ENCODE measurements around the gene DHTKD1. TPM values are rescaled to one million over a fixed set of nuclear protein-coding genes. Genes with fewer than 3 reads are reported as not detected.

DHTKD1 gene
- total RNA-seq, 1 experiment from 2014 or later: 20.6 TPM

- H3K9me3 ChIP-seq (ENCODE audit: control insufficient read depth in 1 of 2, insufficient read depth in 1 of 2, low read depth in 1 of 2, low read length in 2 of 2): no peaks in the 10 kb centered on the region
- no peaks in the 10 kb centered on the region for H3K36me3 ChIP-seq (ENCODE audit: control insufficient read depth in 1 of 2, insufficient read depth in 2 of 2, low read length in 2 of 2)
- DNase-seq (ENCODE audit: low read depth, low spot score) (no peak), ATAC-seq (peak; percentile 33)
- peak overlapping the region; percentile 100 for H3K9ac ChIP-seq (ENCODE audit: low read length)
- ChIA-PET POLR2A (interaction anchor here (1.0 to 1.4 kb wide), 5 partner anchors 13 to 153 kb away, joined by 3 to 6 read pairs (median 3); partner anchors contain the start of genes CDC123 and NUDT5), CTCF (interaction anchor here (1.1 to 1.4 kb wide), 3 partner anchors 13 to 88 kb away, joined by 3 to 10 read pairs (median 4); no protein-coding TSS in a partner anchor), RAD21 (ENCODE audit: low non-redundant PET in 1 of 2, low total read pairs in 2 of 2, uncharacterized antibody in 2 of 2, unreplicated experiment in 2 of 2) (no interaction called here)
- no TSS peak for BruUV-seq (replicated peaks)
- intact Hi-C loops (cut with micrococcal nuclease): loop anchor here (2.0 kb wide), 1 partner anchor 26 kb away; the partner anchor contains the start of gene DHTKD1
- H3K27ac ChIP-seq (ENCODE audit: low read depth, low read length): peak overlapping the region; percentile 98
- H3K9me2 ChIP-seq (ENCODE audit: insufficient read depth): no peaks in the 10 kb centered on the region
- no peaks in the 10 kb centered on the region for H3K27me3 ChIP-seq (ENCODE audit: insufficient read depth, low read length)
- H2AFZ ChIP-seq (ENCODE audit: low read depth, low read length, poor library complexity, severe bottlenecking): no peak overlapping the region
- TF ChIP-seq ZFX (IDR thresholded peaks at IDR 0.05) (peak; percentile 46; the same call in 1 of the 2 replicates), YY1 (IDR thresholded peaks at IDR 0.05; ENCODE audit: extremely low read depth, insufficient replicate concordance, low read depth, low read length) (no peak), POLR2AphosphoS5 (IDR thresholded peaks at IDR 0.05; ENCODE audit: low read depth, low read length) (peak; percentile 65)
- peak overlapping the region; percentile 87 for H3K4me2 ChIP-seq (ENCODE audit: low read length)
- peaks cover 10 to 27% of the 10 kb centered on the region in 2 experiments; a peak in 3 of 4 replicates for H3K4me1 ChIP-seq (ENCODE audit: control insufficient read depth in 1 of 2, insufficient read depth in 2 of 2, low read length in 2 of 2)
- peaks cover 5% of the 10 kb centered on the region; the same call in 1 of the 2 replicates for H4K20me1 ChIP-seq (ENCODE audit: insufficient read depth)
- peaks cover 51% of the 10 kb centered on the region for H3K79me2 ChIP-seq (ENCODE audit: insufficient read depth, low read length)
- peak overlapping the region; percentile 97 for H3K4me3 ChIP-seq (replicated peaks in 1 of 2; ENCODE audit: low read depth in 1 of 2, low read length in 2 of 2)
Measured at GRCh38 chr10:12042409-12042796, 26.4 kb upstream of the DHTKD1 start.

- CTCF ChIA-PET: interaction anchor here (1.1 to 1.4 kb wide), 3 partner anchors 12 to 87 kb away, joined by 3 to 10 read pairs (median 4); no protein-coding TSS in a partner anchor
- ATAC-seq: peak; percentile 90
- peak; percentile 97 for DNase-seq (ENCODE audit: low read depth, low spot score)
- POLR2A ChIA-PET: interaction anchor here (0.9 to 1.4 kb wide), 6 partner anchors 10 to 152 kb away, joined by 3 to 6 read pairs (median 4); partner anchors contain the start of genes CDC123 and NUDT5
- H3K4me1 ChIP-seq (ENCODE audit: control insufficient read depth in 1 of 2, insufficient read depth in 2 of 2, low read length in 2 of 2): peaks cover 10 to 27% of the 10 kb centered on the region in 2 experiments; a peak in 3 of 4 replicates
- peaks cover 5% of the 10 kb centered on the region; the same call in 1 of the 2 replicates for H4K20me1 ChIP-seq (ENCODE audit: insufficient read depth)
- H3K4me3 ChIP-seq (replicated peaks in 1 of 2; ENCODE audit: low read depth in 1 of 2, low read length in 2 of 2): peak within 1 kb of the TSS; percentile 97
- no peaks in the 10 kb centered on the region for H3K36me3 ChIP-seq (ENCODE audit: control insufficient read depth in 1 of 2, insufficient read depth in 2 of 2, low read length in 2 of 2)
- no TSS peak for BruUV-seq (replicated peaks)
- intact Hi-C loops (cut with micrococcal nuclease): loop anchor here (2.0 kb wide), 1 partner anchor 26 kb away; the partner anchor contains the start of gene DHTKD1
- H3K4me2 ChIP-seq (ENCODE audit: low read length): peak within 1 kb of the TSS; percentile 87
- H2AFZ ChIP-seq (ENCODE audit: low read depth, low read length, poor library complexity, severe bottlenecking): peak within 1 kb of the TSS; percentile 73
- H3K27me3 ChIP-seq (ENCODE audit: insufficient read depth, low read length): no peaks in the 10 kb centered on the region
- H3K27ac ChIP-seq (ENCODE audit: low read depth, low read length): peak within 1 kb of the TSS; percentile 98
- no peak for TF ChIP-seq JUND (IDR thresholded peaks at IDR 0.05)
- peak; percentile 46 for TF ChIP-seq POLR2A (IDR thresholded peaks at IDR 0.05; ENCODE audit: borderline replicate concordance, extremely low read depth, insufficient read depth, insufficient read length)
- TF ChIP-seq YY1 (IDR thresholded peaks at IDR 0.05; ENCODE audit: extremely low read depth, insufficient replicate concordance, low read depth, low read length): peak; percentile 75
- no peak for TF ChIP-seq ZFX (IDR thresholded peaks at IDR 0.05)
- TF ChIP-seq SRF (IDR thresholded peaks at IDR 0.05; ENCODE audit: low read depth): peak; percentile 91
- peak; percentile 94 for TF ChIP-seq SP1 (IDR thresholded peaks at IDR 0.05; ENCODE audit: low read depth)
- TF ChIP-seq POLR2AphosphoS5 (IDR thresholded peaks at IDR 0.05; ENCODE audit: low read depth, low read length): peak; percentile 51; the same call in 1 of the 2 replicates
- TF ChIP-seq ATF3 (IDR thresholded peaks at IDR 0.05): no peak
- TF ChIP-seq, protein P1, sequence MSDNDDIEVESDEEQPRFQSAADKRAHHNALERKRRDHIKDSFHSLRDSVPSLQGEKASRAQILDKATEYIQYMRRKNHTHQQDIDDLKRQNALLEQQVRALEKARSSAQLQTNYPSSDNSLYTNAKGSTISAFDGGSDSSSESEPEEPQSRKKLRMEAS (IDR thresholded peaks at IDR 0.05): peak; percentile 93
- no peak for TF ChIP-seq RAD21 (IDR thresholded peaks at IDR 0.05; ENCODE audit: low read depth)
- TF ChIP-seq EGR1 (IDR thresholded peaks at IDR 0.05; ENCODE audit: low read depth): peak; percentile 61
- TF ChIP-seq ELF1 (IDR thresholded peaks at IDR 0.05; ENCODE audit: borderline replicate concordance, low read depth): peak; percentile 89
- H3K79me2 ChIP-seq (ENCODE audit: insufficient read depth, low read length): peaks cover 45% of the 10 kb centered on the region
- H3K9me3 ChIP-seq (ENCODE audit: control insufficient read depth in 1 of 2, insufficient read depth in 1 of 2, low read depth in 1 of 2, low read length in 2 of 2): no peaks in the 10 kb centered on the region
- H3K9me2 ChIP-seq (ENCODE audit: insufficient read depth): no peaks in the 10 kb centered on the region
- RAD21 ChIA-PET (ENCODE audit: low non-redundant PET in 1 of 2, low total read pairs in 2 of 2, uncharacterized antibody in 2 of 2, unreplicated experiment in 2 of 2): interaction anchor here in 1 of 2 experiments (0.7 kb wide), 1 partner anchor 47 kb away, joined by 3 read pairs; no protein-coding TSS in a partner anchor
- H3K9ac ChIP-seq (ENCODE audit: low read length): peak within 1 kb of the TSS; percentile 100
Measured at GRCh38 chr10:12042797-12043651, 25.7 kb upstream of the DHTKD1 start, which contains the start of gene UPF2. TSS of gene UPF2 (minus strand) at chr10:12042809. CDS start at chr10:12035423, 7,386 bp downstream.

Data from HCT116 (cell line).